ENCODE data around the gene TSPAN18. TPM values are rescaled to one million over a fixed set of nuclear protein-coding genes. Genes with fewer than 3 reads are reported as not detected.
A peak's percentile ranks its signal among the peaks of the same experiment; 100 is the strongest.

The TSPAN18 gene, protein sequence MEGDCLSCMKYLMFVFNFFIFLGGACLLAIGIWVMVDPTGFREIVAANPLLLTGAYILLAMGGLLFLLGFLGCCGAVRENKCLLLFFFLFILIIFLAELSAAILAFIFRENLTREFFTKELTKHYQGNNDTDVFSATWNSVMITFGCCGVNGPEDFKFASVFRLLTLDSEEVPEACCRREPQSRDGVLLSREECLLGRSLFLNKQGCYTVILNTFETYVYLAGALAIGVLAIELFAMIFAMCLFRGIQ
- total RNA-seq (1 to 10 TPM in 4 of 6 donors, under 1 TPM in 2; 0.69 to 2.7 (median 1.5) TPM), polyA plus RNA-seq (1 to 10 TPM; 1.2 to 1.9 TPM)

DNA sequence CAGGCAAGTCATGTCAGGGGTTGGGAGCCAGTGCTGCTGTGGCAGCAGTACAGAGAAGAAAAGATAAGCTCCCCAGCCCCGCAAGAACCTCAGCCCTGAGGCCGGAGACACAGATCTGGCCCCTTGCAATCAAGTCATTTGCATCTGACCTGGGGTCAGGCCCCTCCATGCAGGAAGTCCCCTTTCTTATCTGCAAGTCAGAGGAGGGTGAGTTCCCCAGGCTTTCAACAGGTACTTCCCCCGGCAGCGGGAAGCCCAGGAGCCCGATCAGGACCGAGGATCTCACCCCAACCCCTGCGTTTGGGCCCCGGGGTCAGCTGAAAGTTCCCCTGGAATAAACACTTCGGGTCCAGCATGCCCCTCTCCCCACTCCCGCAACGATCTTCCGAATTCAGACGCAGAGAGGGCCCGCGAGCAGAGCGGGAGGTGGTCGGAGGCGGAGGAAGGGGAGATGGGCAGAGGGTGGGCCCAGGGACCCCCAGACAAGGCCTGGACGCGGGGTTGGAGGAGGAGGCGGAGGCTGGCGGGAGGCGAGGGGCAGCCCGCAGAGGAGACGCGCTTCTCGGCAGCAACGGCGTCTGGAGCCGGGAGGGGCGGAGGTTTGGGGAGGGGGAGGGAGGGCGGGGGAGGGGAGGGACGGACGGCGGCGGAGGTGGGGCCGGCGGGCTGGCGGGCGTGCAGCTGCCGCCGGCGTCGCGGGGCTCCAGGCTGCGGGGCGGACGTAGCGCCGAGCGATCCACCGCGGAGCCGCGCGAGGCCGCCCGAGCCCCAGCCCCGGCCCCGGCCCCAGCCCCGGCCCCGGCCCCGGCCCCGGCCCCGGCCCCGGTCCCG lies at the start of gene TSPAN18:
Gene TSPAN18 (plus strand): TSS at position 680 of the 831 bp plus-strand sequence. CDS start 179,455 bp downstream, outside the sequence.
- no peaks in the 10 kb centered on the region for H3K36me3 ChIP-seq
- peaks cover 0 to 4% (median 0%) of the 10 kb centered on the region in 3 donors for H3K4me1 ChIP-seq
- no peaks in the 10 kb centered on the region for H3K9me3 ChIP-seq
- peak; percentile 8 to 43 (median 24) for ATAC-seq
- DNase-seq, result peak in 4 of 6 donors; percentile 19 to 65 (median 43)
- no peak for TF ChIP-seq CTCF (IDR thresholded peaks at IDR 0.05)
- H3K27me3 ChIP-seq, result no peaks in the 10 kb centered on the region
- peak within 1 kb of the TSS; percentile 24 to 69 (median 42) for H3K4me3 ChIP-seq
- WGBS, 2 donors, result 8 to 13% methylated on average over 18 to 52 of the region's 67 CpGs
- no peak for FAIRE-seq
- intact Hi-C loops (cut with DNase I), result loop anchor here in 1 of 3 donors (5.0 kb wide), 1 partner anchor 186 kb away; no protein-coding TSS in a partner anchor
- H3K27ac ChIP-seq, result no peak within 1 kb of the TSS

GRCh38 chr11:44680982-44681597 lies 45.7 kb upstream of the TSPAN18 start:
- Histone ChIP-seq H3K27me3 (no peaks in the 10 kb centered on the region), H3K4me3 (no peak overlapping the region), H3K36me3 (no peaks in the 10 kb centered on the region), H3K4me1 (no peaks in the 10 kb centered on the region), H3K27ac (no peak overlapping the region), H3K9me3 (no peaks in the 10 kb centered on the region)
- no peak for FAIRE-seq
- no peak for TF ChIP-seq CTCF (IDR thresholded peaks at IDR 0.05)
- DNase-seq, result no peak
- intact Hi-C loops (cut with DNase I), result no loop called here
- WGBS, 2 donors, result 72 to 78% methylated on average over 9 of the region's 9 CpGs
- ATAC-seq, result no peak

DNA sequence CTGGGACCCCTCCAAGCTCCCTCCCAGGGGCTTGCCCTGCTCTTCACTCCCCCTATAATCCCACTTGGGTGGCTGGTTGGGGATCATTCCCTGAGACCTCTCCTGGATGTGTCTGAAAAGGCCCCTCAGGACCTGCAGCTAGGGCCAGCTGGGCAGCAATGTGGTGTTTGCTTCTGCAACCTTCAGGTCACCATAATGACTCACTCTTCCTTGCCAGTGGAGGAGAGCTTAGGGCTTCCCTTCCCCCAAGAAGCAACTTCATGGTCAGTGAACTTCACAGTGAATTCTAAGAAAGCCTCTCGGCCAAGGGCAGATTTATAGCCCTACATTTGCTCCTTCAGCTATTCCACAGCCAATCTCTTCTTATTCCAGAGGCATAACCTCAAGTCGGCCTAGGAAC lies 45.1 kb upstream of the TSPAN18 start:
- DNase-seq (no peak), ATAC-seq (no peak), FAIRE-seq (no peak)
- Histone ChIP-seq H3K36me3 (no peaks in the 10 kb centered on the region), H3K27ac (no peak overlapping the region), H3K9me3 (no peaks in the 10 kb centered on the region), H3K27me3 (no peaks in the 10 kb centered on the region), H3K4me3 (no peak overlapping the region), H3K4me1 (no peaks in the 10 kb centered on the region)
- WGBS, 2 donors, result 53 to 75% methylated on average over 2 of the region's 2 CpGs
- intact Hi-C loops (cut with DNase I), result no loop called here
- no peak for TF ChIP-seq CTCF (IDR thresholded peaks at IDR 0.05)

DNA sequence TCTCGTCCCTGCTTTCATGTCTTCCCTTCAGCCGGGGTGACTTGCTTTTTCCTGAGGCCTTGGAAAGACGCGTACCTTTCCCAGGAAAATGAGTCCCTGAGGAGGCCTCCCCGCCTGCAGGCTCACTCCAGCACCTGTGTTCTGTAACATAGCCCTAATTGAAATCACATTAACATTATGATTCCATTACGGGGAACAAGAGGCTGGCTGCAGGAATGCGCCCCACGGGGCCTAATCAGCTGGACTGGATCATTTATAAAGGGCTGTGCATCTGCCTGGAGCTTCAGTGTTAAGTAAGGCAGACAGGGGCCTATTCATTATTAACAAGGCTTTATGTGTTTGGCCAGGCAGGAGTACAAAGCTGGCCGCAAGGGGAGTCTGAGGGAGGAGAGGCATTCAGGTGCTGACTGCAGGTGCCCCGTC lies 41.9 kb upstream of the TSPAN18 start:
- 55 to 58% methylated on average over 10 of the region's 10 CpGs for WGBS, 2 donors
- H3K9me3 ChIP-seq, result no peaks in the 10 kb centered on the region
- H3K4me1 ChIP-seq, result no peaks in the 10 kb centered on the region
- H3K4me3 ChIP-seq, result no peak overlapping the region
- H3K36me3 ChIP-seq, result no peaks in the 10 kb centered on the region
- intact Hi-C loops (cut with DNase I), result no loop called here
- no peak overlapping the region for H3K27ac ChIP-seq
- H3K27me3 ChIP-seq, result no peaks in the 10 kb centered on the region
- no peak for ATAC-seq
- FAIRE-seq, result no peak
- TF ChIP-seq CTCF (IDR thresholded peaks at IDR 0.05), result no peak
- no peak for DNase-seq

Measured in pancreas (tissue), 10 donors.